ENCODE data around the gene MORN3.
A peak's percentile ranks its signal among the peaks of the same experiment; 100 is the strongest.

MORN3 gene

GRCh38 chr12:121678716-121679300, 9.4 kb upstream of the MORN3 start:
- Histone ChIP-seq H3K4me3 (ENCODE audit: low read length, poor library complexity, severe bottlenecking) (no peak overlapping the region), H2AFZ (ENCODE audit: low read length) (peak overlapping the region; percentile 48), H3F3A (ENCODE audit: low read depth) (no peaks in the 10 kb centered on the region; the same call in 1 of the 2 replicates), H3K27me3 (ENCODE audit: insufficient read depth, low read length, poor library complexity, severe bottlenecking) (no peaks in the 10 kb centered on the region), H3K4me1 (ENCODE audit: insufficient read depth, low read length, poor library complexity, severe bottlenecking) (peaks cover 13% of the 10 kb centered on the region), H3K9me3 (ENCODE audit: insufficient read depth, low read depth, low read length) (no peaks in the 10 kb centered on the region), H3K4me2 (ENCODE audit: low read depth, low read length, poor library complexity, severe bottlenecking) (no peak overlapping the region), H3K36me3 (ENCODE audit: insufficient read depth, low read length) (no peaks in the 10 kb centered on the region), H4K20me1 (ENCODE audit: insufficient read depth, low read length, poor library complexity, severe bottlenecking) (no peaks in the 10 kb centered on the region), H3K79me2 (ENCODE audit: insufficient read depth, low read length) (no peaks in the 10 kb centered on the region), H3K9ac (ENCODE audit: low read depth, low read length, poor library complexity, severe bottlenecking) (peak overlapping the region; percentile 43), H3K9me2 (replicated peaks; ENCODE audit: low read depth, low read length) (no peaks in the 10 kb centered on the region)
- no peak for TF ChIP-seq CTCF (conservative IDR thresholded peaks at IDR 0.05; ENCODE audit: low read length)
- no peak for TF ChIP-seq EZH2phosphoT487 (IDR thresholded peaks at IDR 0.05; ENCODE audit: borderline replicate concordance)

GRCh38 chr12:121678305-121678704, 8.9 kb upstream of the MORN3 start:
- Histone ChIP-seq H3K9me3 (ENCODE audit: insufficient read depth, low read depth, low read length) (no peaks in the 10 kb centered on the region), H3K27me3 (ENCODE audit: insufficient read depth, low read length, poor library complexity, severe bottlenecking) (no peaks in the 10 kb centered on the region), H3K9me2 (replicated peaks; ENCODE audit: low read depth, low read length) (no peaks in the 10 kb centered on the region), H3K4me2 (ENCODE audit: low read depth, low read length, poor library complexity, severe bottlenecking) (no peak overlapping the region), H3K9ac (ENCODE audit: low read depth, low read length, poor library complexity, severe bottlenecking) (no peak overlapping the region), H3K4me1 (ENCODE audit: insufficient read depth, low read length, poor library complexity, severe bottlenecking) (peaks cover 13% of the 10 kb centered on the region), H2AFZ (ENCODE audit: low read length) (peak overlapping the region; percentile 48; the same call in 1 of the 2 replicates), H3F3A (ENCODE audit: low read depth) (no peaks in the 10 kb centered on the region; the same call in 1 of the 2 replicates), H4K20me1 (ENCODE audit: insufficient read depth, low read length, poor library complexity, severe bottlenecking) (no peaks in the 10 kb centered on the region), H3K36me3 (ENCODE audit: insufficient read depth, low read length) (no peaks in the 10 kb centered on the region), H3K4me3 (ENCODE audit: low read length, poor library complexity, severe bottlenecking) (no peak overlapping the region), H3K79me2 (ENCODE audit: insufficient read depth, low read length) (no peaks in the 10 kb centered on the region)
- TF ChIP-seq EZH2phosphoT487 (IDR thresholded peaks at IDR 0.05; ENCODE audit: borderline replicate concordance) (no peak), CTCF (conservative IDR thresholded peaks at IDR 0.05; ENCODE audit: low read length) (no peak)

- Histone ChIP-seq H3K36me3 (ENCODE audit: insufficient read depth, low read length) (no peaks in the 10 kb centered on the region), H3F3A (ENCODE audit: low read depth) (no peaks in the 10 kb centered on the region; the same call in 1 of the 2 replicates), H4K20me1 (ENCODE audit: insufficient read depth, low read length, poor library complexity, severe bottlenecking) (no peaks in the 10 kb centered on the region), H3K9me2 (replicated peaks; ENCODE audit: low read depth, low read length) (no peaks in the 10 kb centered on the region), H2AFZ (ENCODE audit: low read length) (no peak overlapping the region), H3K9ac (ENCODE audit: low read depth, low read length, poor library complexity, severe bottlenecking) (no peak overlapping the region), H3K9me3 (ENCODE audit: insufficient read depth, low read depth, low read length) (no peaks in the 10 kb centered on the region), H3K4me2 (ENCODE audit: low read depth, low read length, poor library complexity, severe bottlenecking) (no peak overlapping the region), H3K79me2 (ENCODE audit: insufficient read depth, low read length) (no peaks in the 10 kb centered on the region), H3K4me1 (ENCODE audit: insufficient read depth, low read length, poor library complexity, severe bottlenecking) (peaks cover 13% of the 10 kb centered on the region), H3K4me3 (ENCODE audit: low read length, poor library complexity, severe bottlenecking) (no peak overlapping the region), H3K27me3 (ENCODE audit: insufficient read depth, low read length, poor library complexity, severe bottlenecking) (no peaks in the 10 kb centered on the region)
- TF ChIP-seq CTCF (conservative IDR thresholded peaks at IDR 0.05; ENCODE audit: low read length) (no peak), EZH2phosphoT487 (IDR thresholded peaks at IDR 0.05; ENCODE audit: borderline replicate concordance) (no peak)
Measured at GRCh38 chr12:121676190-121676589, 6.7 kb upstream of the MORN3 start.

All from Loucy (cell line).